NCI-H146 treated with DMSO at 0.1 percent for 48 hours (cell line): Measurements from ENCODE around the gene NRTN.
"Not testable (repeated sequence)": the region's sequence is repeated elsewhere in the genome, so short reads cannot be mapped to it uniquely, and the experiment has no call there.

ENCODE experiments used
- DNase-seq: peaks from one replicate; lab custom pipeline; 2025; ENCODE audit not compliant: unreplicated experiment; lab: John Stamatoyannopoulos, UW

NRTN gene

GRCh38 chr19:5864725-5865486 is 60.0 kb downstream of the NRTN start:
- no peak for DNase-seq

DNA sequence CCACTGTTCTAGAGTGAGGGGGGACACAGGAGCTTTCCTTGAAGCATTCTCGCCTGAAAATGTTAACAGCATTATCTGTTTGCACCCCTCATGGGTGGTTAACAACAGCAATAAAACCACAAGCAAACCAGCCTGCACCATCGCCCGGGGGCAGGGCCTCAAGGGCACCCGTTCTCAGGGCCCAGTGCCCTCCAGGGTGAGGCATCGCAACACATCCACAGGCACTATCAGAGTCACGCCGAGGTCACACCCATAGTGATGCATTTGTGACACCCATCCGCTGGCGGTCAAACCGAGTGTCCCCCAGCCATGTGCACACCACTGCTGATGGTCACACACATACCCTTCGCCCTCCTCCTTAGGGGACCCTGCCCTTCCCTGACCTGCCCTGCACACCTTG is 60.9 kb downstream of the NRTN start:
- no peak for DNase-seq

- DNase-seq: no peak
Observed at GRCh38 chr19:5867201-5868136, 62.6 kb downstream of the NRTN start.

DNA sequence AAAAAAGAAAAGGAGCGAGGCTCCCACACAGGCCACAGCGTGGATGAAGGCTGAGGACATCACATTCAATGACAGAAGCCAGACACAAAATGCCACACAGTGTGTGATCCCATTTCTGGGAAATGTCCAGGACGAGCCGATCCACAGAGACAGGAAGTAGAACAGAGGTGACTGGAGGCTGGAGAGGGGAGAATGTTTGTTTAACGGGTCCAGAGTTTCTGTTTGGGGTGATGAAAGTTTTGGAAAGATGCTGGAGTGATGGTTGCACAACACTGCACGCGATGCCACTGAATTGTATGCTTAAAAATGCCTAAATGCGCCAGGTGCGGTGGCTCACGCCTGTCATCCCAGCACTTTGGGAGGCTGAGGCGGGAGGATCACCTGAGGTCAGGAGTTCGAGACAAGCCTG is 66.1 kb downstream of the NRTN start:
- DNase-seq: no peak

- DNase-seq: no peak
Observed at GRCh38 chr19:5873617-5874199, 68.8 kb downstream of the NRTN start.

GRCh38 chr19:5874496-5874895 is 69.6 kb downstream of the NRTN start:
- not testable (repeated sequence) for DNase-seq

GRCh38 chr19:5877427-5877826 is 72.6 kb downstream of the NRTN start:
- DNase-seq: no peak

DNA sequence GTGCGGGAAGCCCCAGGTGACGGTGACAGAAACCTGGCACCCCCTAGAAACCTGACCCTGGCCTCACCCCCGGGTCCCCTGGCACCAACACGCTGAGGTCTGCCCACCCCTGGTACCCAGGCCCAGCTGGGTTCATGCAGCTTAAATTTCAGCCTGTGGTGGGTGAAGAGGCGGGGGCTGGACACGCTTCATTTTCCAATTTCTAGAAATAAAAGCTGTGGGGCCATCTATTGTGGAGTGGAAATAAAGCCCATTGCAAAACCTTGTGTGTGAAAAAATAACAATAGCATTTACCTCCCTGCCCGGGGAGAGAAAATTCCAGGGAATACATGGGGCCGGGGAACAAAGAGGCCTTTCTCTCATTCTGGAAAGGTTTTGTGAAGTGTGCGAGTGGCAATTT is 73.0 kb downstream of the NRTN start:
- DNase-seq: no peak
